GM20000 (cell line): ENCODE results near the gene SULT1A2.
"Not testable (repeated sequence)": the region's sequence is repeated elsewhere in the genome, so short reads cannot be mapped to it uniquely, and the experiment has no call there.

ENCODE experiments used
- DNase-seq: peaks from one replicate; pipeline ENCODE4 v3.0.0; 2012; ENCODE audit warnings: low spot score
- TF ChIP-seq, protein P1 (sequence below): IDR thresholded peaks from 2 replicates; pipeline ENCODE4 v1.5.1; 2012; ENCODE audit warnings: mild to moderate bottlenecking, control low read depth; ENCODE audit errors: extremely low read depth, missing control alignments

The SULT1A2 gene

DNA sequence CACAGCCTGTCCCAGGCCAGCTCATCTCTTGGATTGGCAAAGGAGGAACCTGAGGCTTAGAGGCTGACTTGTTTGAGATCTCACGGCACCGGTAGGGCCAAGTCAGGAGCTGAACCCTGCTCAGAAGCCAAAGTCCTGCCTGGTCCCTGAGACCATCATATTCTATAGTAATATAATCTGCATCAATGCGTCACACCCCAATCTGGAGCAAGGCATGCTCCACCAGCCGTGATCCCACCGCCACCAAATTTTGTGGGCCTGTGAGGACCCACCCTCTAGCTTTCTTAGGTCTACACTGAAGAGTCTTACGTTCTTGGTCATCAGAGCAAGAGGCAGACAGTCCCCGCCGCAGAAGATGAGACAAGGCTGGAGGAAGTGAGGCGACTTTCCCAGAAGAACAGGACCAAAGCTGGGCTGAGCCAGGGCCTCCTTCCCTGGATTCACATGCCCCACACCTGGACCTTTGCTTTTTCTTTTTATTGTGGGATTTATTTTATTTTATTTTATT is 10.3 kb upstream of the SULT1A2 start:
- DNase-seq = no peak
- TF ChIP-seq, protein P1, sequence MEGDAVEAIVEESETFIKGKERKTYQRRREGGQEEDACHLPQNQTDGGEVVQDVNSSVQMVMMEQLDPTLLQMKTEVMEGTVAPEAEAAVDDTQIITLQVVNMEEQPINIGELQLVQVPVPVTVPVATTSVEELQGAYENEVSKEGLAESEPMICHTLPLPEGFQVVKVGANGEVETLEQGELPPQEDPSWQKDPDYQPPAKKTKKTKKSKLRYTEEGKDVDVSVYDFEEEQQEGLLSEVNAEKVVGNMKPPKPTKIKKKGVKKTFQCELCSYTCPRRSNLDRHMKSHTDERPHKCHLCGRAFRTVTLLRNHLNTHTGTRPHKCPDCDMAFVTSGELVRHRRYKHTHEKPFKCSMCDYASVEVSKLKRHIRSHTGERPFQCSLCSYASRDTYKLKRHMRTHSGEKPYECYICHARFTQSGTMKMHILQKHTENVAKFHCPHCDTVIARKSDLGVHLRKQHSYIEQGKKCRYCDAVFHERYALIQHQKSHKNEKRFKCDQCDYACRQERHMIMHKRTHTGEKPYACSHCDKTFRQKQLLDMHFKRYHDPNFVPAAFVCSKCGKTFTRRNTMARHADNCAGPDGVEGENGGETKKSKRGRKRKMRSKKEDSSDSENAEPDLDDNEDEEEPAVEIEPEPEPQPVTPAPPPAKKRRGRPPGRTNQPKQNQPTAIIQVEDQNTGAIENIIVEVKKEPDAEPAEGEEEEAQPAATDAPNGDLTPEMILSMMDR = no peak

DNA sequence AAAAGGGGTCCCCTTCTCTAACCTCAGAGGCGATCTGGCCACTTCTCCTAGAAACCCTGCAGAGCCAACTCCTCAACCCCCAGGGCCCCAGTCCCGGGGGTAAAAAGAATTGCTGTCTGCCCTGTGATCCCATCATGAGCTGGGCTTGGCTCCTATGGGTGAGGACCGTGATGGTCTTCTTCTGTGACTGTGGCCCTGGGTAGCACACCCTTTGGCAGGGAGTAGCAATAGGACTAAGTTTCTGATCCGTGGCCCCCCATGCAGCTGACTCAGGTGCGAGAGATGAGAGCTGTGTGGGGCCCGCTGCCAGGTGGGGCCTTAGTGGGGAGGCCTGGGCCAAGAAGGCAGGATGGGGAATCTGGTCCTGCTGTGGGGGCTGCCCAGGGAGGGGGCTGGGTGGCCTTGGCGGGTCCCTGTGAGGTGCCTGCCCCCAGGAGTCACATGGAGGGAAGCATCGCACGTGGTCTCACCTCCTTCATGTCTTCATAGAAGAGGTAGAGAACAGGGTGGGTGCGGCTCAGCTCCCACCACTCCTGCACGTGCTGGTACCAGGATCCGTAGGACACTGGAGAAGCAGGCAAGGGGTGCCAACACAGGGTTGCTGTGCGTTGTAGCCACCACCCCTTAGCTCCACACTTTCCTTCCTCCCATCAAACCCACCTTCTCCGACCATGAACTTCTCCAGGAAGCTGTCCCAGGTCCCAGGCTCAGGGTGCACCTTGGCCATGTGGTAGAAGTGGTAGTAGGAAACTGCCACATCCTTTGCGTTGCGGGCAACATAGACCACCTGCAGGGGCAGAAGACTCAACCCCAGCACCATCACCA is 9.7 kb upstream of the SULT1A2 start:
- no peak for DNase-seq
- TF ChIP-seq, protein P1 = no peak

DNA sequence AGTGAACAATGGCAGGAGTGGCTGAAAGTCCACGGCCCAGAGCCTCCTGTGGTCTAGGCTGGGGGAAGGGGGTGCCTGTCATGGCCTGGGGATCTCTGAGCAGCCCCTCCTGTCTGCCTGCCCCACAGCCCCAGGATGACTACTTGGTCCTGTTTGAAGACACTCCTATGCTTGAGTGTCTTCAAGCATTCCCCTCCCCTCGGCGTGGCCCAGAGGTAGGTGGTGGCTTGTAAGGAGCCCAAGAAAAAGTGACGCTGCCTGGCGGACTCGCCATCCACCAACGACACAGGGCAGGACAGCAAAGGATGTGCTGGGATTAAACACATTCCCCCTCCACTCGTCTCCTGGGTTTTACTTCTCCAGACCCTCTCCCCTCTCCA is 7.3 kb upstream of the SULT1A2 start:
- no peak for DNase-seq

DNA sequence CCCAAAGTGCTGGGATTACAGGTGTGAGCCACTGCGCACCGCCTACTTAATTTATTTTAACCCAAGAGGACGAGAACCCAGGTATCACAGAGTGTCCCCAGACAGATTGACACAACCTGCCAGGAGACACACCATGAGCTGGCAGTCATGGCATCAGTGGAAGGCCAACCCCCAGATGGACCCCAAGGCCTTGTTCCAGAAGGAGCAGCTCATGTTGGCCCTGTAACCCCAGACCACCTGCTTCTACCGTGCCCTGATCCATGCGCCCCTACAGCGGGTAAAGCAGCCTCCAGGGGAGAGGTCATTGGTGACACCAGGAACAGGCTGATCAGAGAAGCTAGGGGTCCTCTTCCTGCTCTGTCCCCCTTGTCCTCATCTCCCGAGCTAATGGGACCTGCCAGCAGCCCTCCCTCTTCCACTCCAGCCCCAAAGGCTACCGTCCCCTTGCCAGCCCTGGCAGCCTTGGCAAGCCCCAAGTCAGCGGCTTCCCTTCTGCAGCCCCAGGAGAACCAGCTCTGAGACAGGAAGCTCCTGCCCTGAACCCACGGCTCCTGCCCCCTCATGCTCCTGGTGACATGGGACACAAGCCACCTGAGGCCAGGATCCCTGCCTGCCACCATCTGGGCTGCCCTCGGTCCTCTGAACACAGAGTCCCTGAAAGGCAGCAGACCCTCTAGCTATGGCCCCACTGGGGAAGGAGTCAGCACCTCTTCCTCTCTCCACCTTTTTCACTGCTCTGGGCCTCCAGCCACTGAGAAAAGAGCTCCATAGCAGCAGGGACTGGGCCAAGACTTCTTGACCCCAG is 6.7 kb upstream of the SULT1A2 start:
- TF ChIP-seq, protein P1 = no peak
- no peak for DNase-seq

More for the DNA sequence above, 7.3 kb upstream of the SULT1A2 start:
- TF ChIP-seq, protein P1 = no peak

DNA sequence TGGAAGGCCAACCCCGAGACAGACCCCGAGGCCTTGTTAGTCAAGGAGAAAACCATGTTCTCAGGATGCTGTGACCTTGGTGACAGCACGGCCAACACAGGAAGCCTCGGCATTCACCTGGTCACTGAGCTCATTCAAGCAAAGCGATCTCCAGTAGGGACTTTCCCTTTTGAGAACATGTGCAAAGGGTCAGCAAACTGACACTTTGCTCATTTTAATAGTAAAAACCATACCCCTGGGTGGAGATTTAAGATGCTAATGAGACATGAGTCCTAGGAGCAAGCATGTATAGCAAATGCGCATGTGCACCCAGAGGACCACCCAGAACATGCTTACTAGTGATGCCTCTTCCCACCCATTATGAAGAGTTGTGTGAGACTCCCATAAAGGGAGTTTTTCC is 5.7 kb upstream of the SULT1A2 start:
- DNase-seq = peak; percentile 63

DNA sequence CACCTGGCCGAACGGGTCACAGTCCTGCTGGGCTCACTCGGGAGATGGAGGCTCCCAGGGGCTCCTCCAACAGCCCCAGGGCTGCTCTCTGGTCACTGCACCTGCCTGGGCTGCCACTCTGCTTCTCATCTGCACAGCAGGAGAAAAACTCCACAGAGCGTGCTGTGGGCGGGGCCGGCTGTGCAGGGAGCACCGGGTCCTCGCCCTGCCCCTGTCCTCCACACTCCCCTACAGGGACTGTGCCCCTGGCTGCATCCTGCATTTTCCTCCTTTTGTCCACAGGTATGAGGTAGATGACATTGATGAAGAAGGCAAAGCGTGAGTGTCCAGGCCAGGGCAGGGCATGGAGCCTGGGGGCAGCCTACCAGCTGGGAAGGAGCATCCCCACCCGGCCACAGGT is 5.2 kb upstream of the SULT1A2 start:
- DNase-seq = not testable (repeated sequence)

More for the DNA sequence above, 5.7 kb upstream of the SULT1A2 start:
- TF ChIP-seq, protein P1 = no peak

DNA sequence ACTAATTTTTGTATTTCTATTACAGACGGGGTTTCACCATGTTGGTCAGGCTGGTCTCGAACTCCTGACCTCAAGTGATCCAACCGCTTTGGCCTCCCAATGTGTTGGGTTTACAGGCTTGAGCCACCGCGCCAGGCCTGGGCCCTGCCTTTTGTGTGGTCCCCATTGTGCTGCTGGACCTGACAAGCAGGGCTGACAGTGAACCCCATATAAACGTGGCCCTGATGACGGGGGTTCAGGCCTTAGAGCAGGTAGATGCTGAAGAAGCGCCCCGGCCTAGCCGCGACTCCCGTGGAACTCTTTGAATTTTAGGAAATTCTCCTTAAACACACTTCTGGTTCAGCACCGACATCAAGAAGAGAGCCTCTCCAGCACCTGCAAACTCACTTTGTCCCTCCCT is 4.7 kb upstream of the SULT1A2 start:
- not testable (repeated sequence) for DNase-seq

DNA sequence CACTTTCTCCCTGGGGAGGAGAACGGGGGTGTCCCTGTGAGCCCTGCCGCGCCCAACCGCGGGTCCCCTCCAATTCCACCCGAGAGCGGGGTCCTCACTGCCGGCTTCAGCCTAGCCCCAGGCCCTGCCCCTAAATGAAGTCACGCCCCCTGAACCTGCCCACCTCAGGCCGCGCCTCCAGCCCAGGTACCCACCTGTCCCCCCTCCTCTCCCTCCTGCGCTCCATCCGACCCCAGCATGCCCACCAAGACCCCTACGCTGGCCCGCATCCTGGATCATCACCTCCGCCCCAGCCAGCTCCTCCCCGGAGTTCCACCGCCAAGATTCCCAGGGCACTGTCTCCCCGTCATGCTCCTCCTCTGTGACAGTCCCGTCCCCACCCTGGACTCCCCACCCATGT is 4.1 kb upstream of the SULT1A2 start:
- DNase-seq = not testable (repeated sequence)

DNA sequence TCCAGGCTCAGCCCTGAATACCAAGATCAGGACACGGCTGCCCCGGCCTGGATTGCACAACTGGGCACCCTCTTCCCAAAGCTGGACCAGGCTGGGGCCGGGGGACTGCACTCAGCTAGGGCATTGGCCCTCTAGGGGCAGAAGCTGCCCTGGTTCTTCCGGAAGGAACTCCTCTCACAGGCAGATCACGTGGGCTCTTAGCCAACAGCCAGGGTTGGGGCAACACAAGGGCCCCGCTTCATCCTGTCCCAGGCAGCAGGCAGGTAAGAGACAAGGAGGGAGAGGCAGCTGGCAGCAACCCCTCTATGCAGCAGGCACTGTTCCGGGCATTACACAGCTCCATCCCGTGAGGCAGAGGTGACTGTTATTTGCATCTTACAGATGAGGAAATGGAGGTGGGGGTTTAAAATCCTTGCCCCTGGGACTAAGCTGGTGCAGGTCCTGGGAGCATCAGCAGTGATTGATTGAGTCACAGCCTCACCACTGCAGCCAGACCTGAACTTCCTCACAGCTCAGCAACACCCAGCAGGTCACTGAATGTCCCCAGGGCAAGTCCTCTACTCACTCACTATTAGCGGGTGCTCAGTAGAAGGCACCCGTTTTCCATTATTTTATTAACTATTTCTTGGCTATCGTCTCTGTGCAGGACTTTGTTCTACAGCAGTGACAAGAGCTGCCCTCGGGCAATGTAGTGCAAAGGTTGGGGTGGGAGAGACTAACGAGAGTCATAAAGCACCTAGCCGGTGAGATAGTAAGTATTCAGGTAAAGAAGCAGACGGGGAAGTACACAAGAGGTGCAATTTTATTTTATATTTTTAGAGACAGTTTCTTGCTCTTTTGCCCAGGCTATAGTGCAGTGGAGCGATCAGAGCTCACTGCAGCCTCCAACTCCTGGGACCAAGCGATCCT is 2.8 kb upstream of the SULT1A2 start:
- not testable (repeated sequence) for DNase-seq
